MM.1S (cell line): ENCODE measurements around the gene LACTB.

Experiments
- DNase-seq: peaks from one replicate; pipeline ENCODE4 v3.0.0-alpha.2; 2015
- H2AFZ ChIP-seq: fragments of 300-600 bp; sonication (generic); 2 replicates; pipeline ENCODE4 v1.6.0; 2016; ENCODE audit warnings: antibody characterized with exemption, low read length
- H3F3A ChIP-seq: fragments of 300-600 bp; sonication (generic); 2 replicates; pipeline ENCODE4 v1.6.1; 2016; ENCODE audit warnings: mild to moderate bottlenecking, antibody characterized with exemption, low read length, moderate library complexity, mixed read lengths; ENCODE audit not compliant: insufficient read depth
- H3K27ac ChIP-seq: fragments of 300-600 bp; sonication (generic); 2 replicates; pipeline ENCODE4 v1.5.1; 2016; ENCODE audit warnings: mild to moderate bottlenecking, low read length
- H3K27me3 ChIP-seq: fragments of 300-600 bp; sonication (generic); replicated peaks from 2 replicates; pipeline ENCODE4 v1.6.0; 2016; ENCODE audit warnings: low read length; ENCODE audit not compliant: insufficient read depth
- H3K36me3 ChIP-seq: fragments of 300-600 bp; sonication (generic); replicated peaks from 2 replicates; pipeline ENCODE4 v1.6.1; 2016; ENCODE audit warnings: mild to moderate bottlenecking, low read length, mixed read lengths; ENCODE audit not compliant: insufficient read depth
- H3K4me1 ChIP-seq: fragments of 300-600 bp; sonication (generic); 2 replicates; pipeline ENCODE4 v1.6.1; 2016; ENCODE audit warnings: low read length, mixed read lengths
- H3K4me2 ChIP-seq: fragments of 300-600 bp; sonication (generic); 2 replicates; pipeline ENCODE4 v1.6.0; 2016; ENCODE audit warnings: low read depth, low read length
- H3K4me3 ChIP-seq: fragments of 300-600 bp; sonication (generic); 2 replicates; pipeline ENCODE4 v1.5.1; 2016; ENCODE audit warnings: low read length, mixed read lengths
- H3K79me2 ChIP-seq: fragments of 300-600 bp; sonication (generic); 2 replicates; pipeline ENCODE4 v1.6.1; 2016; ENCODE audit warnings: mixed run types, low read length, mixed read lengths
- H3K9ac ChIP-seq: fragments of 300-600 bp; sonication (generic); 2 replicates; pipeline ENCODE4 v1.6.1; 2016; ENCODE audit warnings: low read length, mixed read lengths
- H3K9me2 ChIP-seq: fragments of 300-600 bp; sonication (generic); replicated peaks from 2 replicates; pipeline ENCODE4 v1.6.1; 2016; ENCODE audit warnings: mild to moderate bottlenecking, low read length, mixed read lengths; ENCODE audit not compliant: insufficient read depth
- H3K9me3 ChIP-seq: fragments of 300-600 bp; sonication (generic); replicated peaks from 2 replicates; pipeline ENCODE4 v1.6.1; 2016; ENCODE audit warnings: mild to moderate bottlenecking, low read length, mixed read lengths; ENCODE audit not compliant: insufficient read depth
- H4K20me1 ChIP-seq: fragments of 300-600 bp; sonication (generic); 2 replicates; pipeline ENCODE4 v1.6.1; 2016; ENCODE audit warnings: mild to moderate bottlenecking, low read length, moderate library complexity, mixed read lengths; ENCODE audit not compliant: insufficient read depth
- EZH2 ChIP-seq: fragments of 300-600 bp; sonication (generic); optimal IDR thresholded peaks from 2 replicates; pipeline ENCODE3; 2017; ENCODE audit warnings: low read depth, mild to moderate bottlenecking, antibody characterized with exemption, low read length, mixed read lengths
- EZH2phosphoT487 ChIP-seq: fragments of 300-600 bp; sonication (generic); IDR thresholded peaks from 2 replicates; pipeline ENCODE4 v1.6.1; 2018; ENCODE audit warnings: antibody characterized with exemption, low read length
- TF ChIP-seq, protein P1 (sequence below): fragments of 300-600 bp; sonication (generic); IDR thresholded peaks from 2 replicates; pipeline ENCODE4 v1.5.1; 2016; ENCODE audit warnings: antibody characterized with exemption, low read length, mixed read lengths

LACTB gene

GRCh38 chr15:63086271-63086670 lies 35.4 kb upstream of the LACTB start:
- DNase-seq = no peak
- no peaks in the 10 kb centered on the region for H3K9me3 ChIP-seq
- no peaks in the 10 kb centered on the region for H3K79me2 ChIP-seq
- H4K20me1 ChIP-seq = no peaks in the 10 kb centered on the region
- TF ChIP-seq EZH2 (no peak), EZH2phosphoT487 (no peak)
- TF ChIP-seq, protein P1, sequence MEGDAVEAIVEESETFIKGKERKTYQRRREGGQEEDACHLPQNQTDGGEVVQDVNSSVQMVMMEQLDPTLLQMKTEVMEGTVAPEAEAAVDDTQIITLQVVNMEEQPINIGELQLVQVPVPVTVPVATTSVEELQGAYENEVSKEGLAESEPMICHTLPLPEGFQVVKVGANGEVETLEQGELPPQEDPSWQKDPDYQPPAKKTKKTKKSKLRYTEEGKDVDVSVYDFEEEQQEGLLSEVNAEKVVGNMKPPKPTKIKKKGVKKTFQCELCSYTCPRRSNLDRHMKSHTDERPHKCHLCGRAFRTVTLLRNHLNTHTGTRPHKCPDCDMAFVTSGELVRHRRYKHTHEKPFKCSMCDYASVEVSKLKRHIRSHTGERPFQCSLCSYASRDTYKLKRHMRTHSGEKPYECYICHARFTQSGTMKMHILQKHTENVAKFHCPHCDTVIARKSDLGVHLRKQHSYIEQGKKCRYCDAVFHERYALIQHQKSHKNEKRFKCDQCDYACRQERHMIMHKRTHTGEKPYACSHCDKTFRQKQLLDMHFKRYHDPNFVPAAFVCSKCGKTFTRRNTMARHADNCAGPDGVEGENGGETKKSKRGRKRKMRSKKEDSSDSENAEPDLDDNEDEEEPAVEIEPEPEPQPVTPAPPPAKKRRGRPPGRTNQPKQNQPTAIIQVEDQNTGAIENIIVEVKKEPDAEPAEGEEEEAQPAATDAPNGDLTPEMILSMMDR = no peak
- H3K4me1 ChIP-seq = no peaks in the 10 kb centered on the region
- H3K4me2 ChIP-seq = no peak overlapping the region
- H3K27ac ChIP-seq = no peak overlapping the region
- no peaks in the 10 kb centered on the region for H3K9me2 ChIP-seq
- no peak overlapping the region for H3K9ac ChIP-seq
- H3K36me3 ChIP-seq = no peaks in the 10 kb centered on the region
- H2AFZ ChIP-seq = no peak overlapping the region
- no peaks in the 10 kb centered on the region for H3F3A ChIP-seq
- no peak overlapping the region for H3K4me3 ChIP-seq
- H3K27me3 ChIP-seq = no peaks in the 10 kb centered on the region

- no peaks in the 10 kb centered on the region for H3K9me2 ChIP-seq
- H3F3A ChIP-seq = no peaks in the 10 kb centered on the region
- H3K9me3 ChIP-seq = no peaks in the 10 kb centered on the region
- H3K27me3 ChIP-seq = no peaks in the 10 kb centered on the region
- H2AFZ ChIP-seq = no peak overlapping the region
- no peaks in the 10 kb centered on the region for H3K36me3 ChIP-seq
- no peak overlapping the region for H3K9ac ChIP-seq
- no peaks in the 10 kb centered on the region for H3K4me1 ChIP-seq
- TF ChIP-seq, protein P1 = no peak
- H3K4me3 ChIP-seq = no peak overlapping the region
- no peaks in the 10 kb centered on the region for H3K79me2 ChIP-seq
- no peak overlapping the region for H3K27ac ChIP-seq
- H3K4me2 ChIP-seq = no peak overlapping the region
- DNase-seq = no peak
- no peaks in the 10 kb centered on the region for H4K20me1 ChIP-seq
Measured at GRCh38 chr15:63086947-63087346, 34.7 kb upstream of the LACTB start.

- Histone ChIP-seq H3K36me3 (no peaks in the 10 kb centered on the region), H2AFZ (no peak overlapping the region), H3K9ac (no peak overlapping the region), H3K4me1 (no peaks in the 10 kb centered on the region), H4K20me1 (no peaks in the 10 kb centered on the region), H3K27me3 (no peaks in the 10 kb centered on the region), H3K4me3 (no peak overlapping the region), H3K9me2 (no peaks in the 10 kb centered on the region), H3K4me2 (no peak overlapping the region), H3K9me3 (no peaks in the 10 kb centered on the region), H3K27ac (no peak overlapping the region), H3F3A (no peaks in the 10 kb centered on the region), H3K79me2 (no peaks in the 10 kb centered on the region)
- TF ChIP-seq EZH2 (no peak), EZH2phosphoT487 (no peak)
- TF ChIP-seq, protein P1 = no peak
- no peak for DNase-seq
Measured at GRCh38 chr15:63088533-63089245, 33.0 kb upstream of the LACTB start.
